BJ (cell line): Measurements from ENCODE around the gene GRB10. TPM values are rescaled to one million over a fixed set of nuclear protein-coding genes. Genes with fewer than 3 reads are reported as not detected.

ENCODE experiments used
- CTCF ChIA-PET: fragments of 350-600 bp; formaldehyde crosslinking; extraction: SDS; loops from one replicate; lab custom pipeline; 2021; ENCODE audit warnings: antibody characterized with exemption, inconsistent platforms; lab: Yijun Ruan, JAX
- POLR2A ChIA-PET: fragments of 300-600 bp; sonication (Branson Sonifier 250); formaldehyde crosslinking; extraction: SDS; loops from one replicate; lab custom pipeline; 2021; ENCODE audit warnings: antibody characterized with exemption; lab: Charles Lee
- DNase-seq: peaks from one replicate; pipeline ENCODE4 v3.0.0-alpha.2; 2011; ENCODE audit warnings: low read depth
- H3K27me3 ChIP-seq: 2 replicates; pipeline ENCODE4 v1.6.0; 2011; ENCODE audit warnings: low read length; ENCODE audit not compliant: control insufficient read depth, insufficient read depth
- H3K36me3 ChIP-seq: 2 replicates; pipeline ENCODE4 v1.5.1; 2011; ENCODE audit warnings: low read length; ENCODE audit not compliant: control insufficient read depth, insufficient read depth
- H3K4me3 ChIP-seq: 2 replicates; pipeline ENCODE4 v1.5.1; 2011; ENCODE audit warnings: low read depth, mild to moderate bottlenecking, control low read depth, low read length
- CTCF ChIP-seq: IDR thresholded peaks from 2 replicates; pipeline ENCODE4 v1.5.1; 2011; ENCODE audit warnings: low read depth, mild to moderate bottlenecking, control low read depth, inconsistent platforms, low read length, moderate library complexity; ENCODE audit not compliant: insufficient read depth
- polyA plus RNA-seq: library from polyadenylated mRNA; depleted of rRNA; stranded (reverse); fragments of >200 nt; gene quantifications from 2 replicates; pipeline ENCODE4 v1.2.3, GENCODE V29; 2011

Gene GRB10
- polyA plus RNA-seq, 1 experiment: 8.5 TPM

DNA sequence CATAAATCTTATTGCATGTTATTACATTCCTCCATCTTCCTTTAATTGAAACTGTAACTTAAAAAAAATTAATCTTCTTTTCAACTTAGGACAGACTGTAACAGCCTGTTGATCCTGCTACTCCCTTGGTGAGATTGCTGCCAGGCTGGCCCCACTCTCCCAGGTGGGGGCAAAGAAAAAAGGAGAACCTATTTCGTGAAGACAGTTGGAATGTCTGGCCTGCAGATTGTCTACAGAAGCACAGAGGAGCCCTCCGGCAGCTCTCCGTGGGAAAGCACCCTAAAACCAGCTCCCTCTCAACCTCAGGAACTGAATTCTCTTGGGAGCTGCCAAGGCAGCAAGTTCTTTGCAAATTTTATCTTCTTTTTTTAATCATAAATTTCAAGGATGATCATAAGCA, 32.8 kb downstream of the GRB10 start:
- no peak overlapping the region for H3K4me3 ChIP-seq
- POLR2A ChIA-PET: no interaction called here
- 0 out of 2 replicates have a peak, but pooled peaks cover 1% of the 10 kb centered on the region for H3K36me3 ChIP-seq
- no peak for DNase-seq
- CTCF ChIA-PET: no interaction called here
- TF ChIP-seq CTCF: no peak
- H3K27me3 ChIP-seq: no peaks in the 10 kb centered on the region

- no peak for TF ChIP-seq CTCF
- peaks cover 1% of the 10 kb centered on the region; the same call in 1 of the 2 replicates for H3K36me3 ChIP-seq
- ChIA-PET POLR2A (no interaction called here), CTCF (no interaction called here)
- no peak overlapping the region for H3K4me3 ChIP-seq
- no peaks in the 10 kb centered on the region for H3K27me3 ChIP-seq
- no peak for DNase-seq
These were observed 34.2 kb downstream of the GRB10 start for GRCh38 chr7:50748472-50748871.

GRCh38 chr7:50745835-50746234, 36.9 kb downstream of the GRB10 start:
- CTCF ChIA-PET: no interaction called here
- no peak overlapping the region for H3K4me3 ChIP-seq
- POLR2A ChIA-PET: no interaction called here
- no peak for TF ChIP-seq CTCF
- no peaks in the 10 kb centered on the region for H3K27me3 ChIP-seq
- peaks cover 1% of the 10 kb centered on the region; the same call in 1 of the 2 replicates for H3K36me3 ChIP-seq
- DNase-seq: no peak

- Histone ChIP-seq H3K36me3 (peaks cover 1% of the 10 kb centered on the region; the same call in 1 of the 2 replicates), H3K4me3 (no peak overlapping the region), H3K27me3 (no peaks in the 10 kb centered on the region)
- POLR2A ChIA-PET: no interaction called here
- CTCF ChIA-PET: no interaction called here
- no peak for TF ChIP-seq CTCF
- no peak for DNase-seq
These were observed 37.4 kb downstream of the GRB10 start for GRCh38 chr7:50745336-50745735.

DNA sequence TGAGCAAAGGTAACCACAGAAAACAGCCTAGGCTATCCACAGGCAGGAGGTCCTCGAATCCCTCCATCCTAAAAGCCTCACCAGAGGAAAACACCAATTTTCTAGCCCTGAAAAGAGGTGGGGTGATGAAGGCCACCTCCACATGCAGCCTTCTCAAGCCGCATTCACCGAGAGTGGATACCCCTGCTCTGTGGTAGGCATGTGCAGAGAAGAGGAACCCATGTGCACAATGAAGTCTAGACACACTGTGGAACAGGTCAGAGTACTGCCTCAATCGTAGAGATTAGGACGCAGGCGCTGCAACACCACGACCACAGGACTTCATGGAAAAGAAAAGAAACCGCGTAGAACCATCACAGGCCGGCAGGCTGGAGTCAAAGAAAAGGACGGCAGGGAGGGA, 38.8 kb downstream of the GRB10 start:
- H3K27me3 ChIP-seq: no peaks in the 10 kb centered on the region
- POLR2A ChIA-PET: no interaction called here
- no peak for DNase-seq
- CTCF ChIA-PET: no interaction called here
- no peak overlapping the region for H3K4me3 ChIP-seq
- TF ChIP-seq CTCF: no peak
- peaks cover 1% of the 10 kb centered on the region; the same call in 1 of the 2 replicates for H3K36me3 ChIP-seq
